Measurements from ENCODE around the gene EXD3.
"Not testable (repeated sequence)": the region's sequence is repeated elsewhere in the genome, so short reads cannot be mapped to it uniquely, and the experiment has no call there.

EXD3 gene

DNA sequence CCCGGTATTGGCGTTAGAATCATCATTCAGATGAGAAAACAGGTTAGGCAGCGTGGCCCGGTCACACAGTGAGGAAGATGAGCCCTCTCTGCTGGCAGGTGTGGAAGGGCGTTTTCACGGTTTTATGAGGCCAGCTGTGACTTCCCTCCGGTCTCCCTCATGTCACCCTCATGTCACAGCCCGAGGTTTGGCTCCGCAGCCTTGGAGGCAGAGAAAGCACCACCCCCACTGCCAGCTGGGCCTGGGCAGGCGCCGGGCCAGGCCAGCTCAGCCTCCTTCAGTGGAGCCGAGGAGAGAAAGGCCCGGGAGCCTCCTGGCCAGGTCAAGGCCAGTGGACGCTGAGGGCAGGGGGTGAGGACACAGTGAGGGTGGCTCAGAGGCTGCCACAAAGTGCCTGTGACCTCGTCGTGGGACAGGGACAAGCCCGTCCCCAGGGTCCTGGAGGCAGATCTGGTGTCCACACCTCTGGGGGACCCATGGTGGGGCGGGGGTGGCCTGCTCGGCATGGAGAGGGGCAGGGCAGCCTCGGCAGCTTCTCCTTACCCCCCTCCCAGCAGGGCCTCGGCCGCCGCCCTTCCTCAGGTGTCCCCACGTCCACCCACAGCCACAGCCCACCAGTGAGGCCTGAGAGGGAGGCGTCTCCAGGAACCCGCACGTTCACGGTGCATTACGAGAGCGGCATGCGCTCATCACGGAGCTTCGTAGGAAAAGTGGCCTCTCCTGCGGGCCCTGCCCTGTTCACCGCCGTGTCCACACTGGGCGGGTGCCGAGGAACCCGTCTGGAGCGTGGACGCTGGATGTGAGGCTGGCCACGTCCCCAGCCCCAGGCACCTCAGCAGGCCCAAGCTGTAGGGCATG, 32.2 kb downstream of the EXD3 start:
- DNase-seq: no peak

DNA sequence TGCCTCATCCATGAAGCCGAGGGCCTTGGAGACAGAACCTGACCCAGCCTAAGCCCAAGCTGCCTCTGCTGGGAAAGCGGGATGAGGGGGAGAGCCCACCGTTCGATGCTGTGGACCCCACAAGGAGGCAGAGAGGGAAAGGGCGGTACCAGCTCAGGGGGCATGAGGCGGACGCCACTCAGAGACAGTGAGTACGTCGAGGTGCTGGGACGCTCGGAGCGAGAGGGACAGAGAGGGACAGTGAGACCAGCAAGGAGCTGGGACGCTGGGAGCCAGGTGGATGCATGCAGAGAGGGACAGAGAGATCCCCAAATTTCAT, 33.6 kb downstream of the EXD3 start:
- no peak for DNase-seq

DNA sequence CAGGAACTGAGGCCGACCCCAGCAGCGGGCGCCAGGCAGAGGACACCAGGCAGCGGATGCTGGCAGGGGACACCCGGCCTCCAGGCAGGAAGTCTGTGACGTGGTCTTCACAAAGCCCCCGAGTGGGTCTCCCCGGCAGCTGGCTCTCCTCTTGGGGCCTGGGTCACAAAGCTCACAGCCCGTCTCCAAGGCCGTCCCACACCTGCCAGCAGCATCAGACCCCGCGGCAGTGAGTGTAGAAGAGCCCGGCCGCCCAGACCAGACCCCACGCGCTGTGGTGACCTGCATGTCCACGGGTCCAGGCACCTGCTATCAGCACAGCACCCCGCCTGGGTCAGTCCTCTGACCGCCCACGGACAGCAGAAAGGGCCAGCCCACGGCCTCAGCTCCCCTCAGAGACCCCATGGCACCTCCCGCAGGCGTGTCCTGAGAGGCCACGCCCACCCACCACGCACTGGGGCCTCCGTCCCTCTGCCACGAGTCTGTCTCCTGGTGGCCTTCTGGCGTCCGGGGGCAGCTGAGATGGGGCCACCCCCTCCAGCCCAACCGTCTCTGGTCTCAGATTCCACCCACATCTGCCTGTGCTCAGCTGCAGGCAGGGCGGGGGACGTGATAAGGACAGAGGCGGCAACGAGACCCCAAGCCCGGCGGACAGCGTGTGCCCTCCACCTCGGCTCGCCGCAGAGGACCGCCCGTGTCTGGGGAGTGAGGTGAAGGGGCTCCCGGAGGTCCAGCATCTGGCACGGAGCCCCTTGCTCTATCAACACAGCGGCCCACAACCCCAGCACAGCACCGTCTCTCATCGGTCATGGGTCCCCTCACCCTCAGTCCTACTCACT, 34.2 kb downstream of the EXD3 start:
- DNase-seq: no peak

DNA sequence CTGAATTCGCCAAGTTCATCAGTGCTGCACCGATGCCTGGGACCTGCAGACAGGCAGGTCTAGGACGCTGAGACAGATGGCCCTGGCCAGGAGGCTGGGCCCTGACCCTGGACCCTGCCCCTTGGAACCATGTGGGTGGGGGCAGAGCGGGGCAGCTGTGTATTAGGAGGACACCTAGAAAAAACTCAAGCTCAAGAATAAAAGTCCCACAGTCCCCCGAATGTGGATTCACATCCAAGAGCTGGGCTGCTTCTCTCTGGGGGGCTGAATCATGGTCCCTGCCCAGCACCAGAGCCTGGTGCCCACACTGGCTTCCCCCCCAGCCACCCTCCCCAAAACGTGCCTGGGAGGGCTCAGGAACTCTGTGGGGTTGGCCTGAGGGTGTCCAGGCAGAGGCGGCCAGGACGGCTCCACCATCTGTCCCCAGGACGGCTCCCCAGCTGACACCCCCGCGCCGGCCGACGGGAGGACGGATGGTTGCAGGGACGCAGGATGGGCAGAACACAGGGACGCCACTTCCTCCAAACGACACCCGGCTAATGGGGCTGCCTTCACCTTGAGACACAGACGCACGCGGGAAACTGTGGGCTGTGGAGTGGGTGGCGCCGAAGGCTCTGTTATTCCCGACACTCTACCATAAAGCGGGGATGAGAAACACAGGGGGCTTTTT, 34.9 kb downstream of the EXD3 start:
- DNase-seq: no peak

DNA sequence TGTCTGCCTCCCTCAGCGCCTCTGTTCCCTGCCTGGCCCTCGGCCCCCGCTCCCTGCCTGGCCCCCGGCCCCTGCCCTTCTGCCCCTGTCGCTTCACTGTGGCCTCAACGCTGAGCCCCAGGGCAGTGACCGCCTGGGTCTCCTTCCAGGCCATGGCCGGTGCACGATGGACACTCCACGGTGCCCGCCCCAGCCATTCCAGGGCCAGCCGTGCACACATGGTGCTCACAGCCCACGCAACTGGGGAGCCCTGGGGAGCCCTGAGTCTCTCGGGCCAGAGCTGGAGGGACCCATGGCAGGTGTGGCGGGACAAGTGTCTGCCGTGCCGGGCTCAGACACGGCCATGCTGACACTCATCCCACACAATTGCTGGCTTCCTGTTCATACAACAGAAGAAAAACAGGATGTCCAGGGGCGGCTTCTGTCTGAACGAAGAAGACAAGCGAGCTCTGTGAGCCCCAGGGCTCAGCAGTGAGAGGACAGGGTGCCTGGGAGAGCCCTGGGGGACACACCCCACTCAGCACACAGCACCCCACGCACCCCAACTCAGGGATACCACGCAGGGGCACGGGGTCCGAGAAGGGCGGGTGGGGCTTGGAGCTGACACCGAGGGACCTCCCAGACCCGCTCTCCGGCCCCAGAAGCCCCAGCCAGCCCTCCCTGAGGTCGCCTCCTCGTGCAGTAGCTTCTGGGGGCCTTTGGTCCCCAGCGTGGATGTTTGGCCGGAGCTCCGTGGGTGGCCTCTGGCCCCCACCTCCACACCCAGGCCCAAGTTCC, 35.7 kb downstream of the EXD3 start:
- DNase-seq: no peak

DNA sequence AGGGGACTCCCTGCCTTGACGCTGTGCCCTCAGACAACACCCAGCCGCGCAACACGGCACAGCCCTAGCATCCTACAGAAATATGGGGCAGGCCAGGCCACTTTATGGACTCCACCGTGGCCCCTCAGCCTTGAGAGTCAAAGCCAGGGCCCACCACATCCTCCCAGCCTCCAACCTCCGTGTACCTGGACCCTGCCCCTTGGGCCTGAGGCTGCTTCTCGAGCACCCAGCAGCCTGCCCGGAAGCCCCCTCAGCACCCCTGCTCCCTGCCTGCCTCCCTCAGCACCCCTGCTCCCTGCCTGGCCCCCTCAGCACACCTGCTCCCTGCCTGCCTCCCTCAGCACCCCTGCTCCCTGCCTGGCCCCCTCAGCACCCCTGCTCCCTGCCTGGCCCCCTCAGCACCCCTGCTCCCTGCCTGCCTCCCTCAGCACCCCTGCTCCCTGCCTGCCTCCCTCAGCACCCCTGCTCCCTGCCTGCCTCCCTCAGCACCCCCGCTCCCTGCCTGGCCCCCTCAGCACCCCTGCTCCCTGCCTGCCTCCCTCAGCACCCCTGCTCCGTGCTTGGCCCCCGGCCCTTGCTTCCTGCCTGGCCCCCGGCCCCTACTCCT, 36.4 kb downstream of the EXD3 start:
- not testable (repeated sequence) for DNase-seq

DNA sequence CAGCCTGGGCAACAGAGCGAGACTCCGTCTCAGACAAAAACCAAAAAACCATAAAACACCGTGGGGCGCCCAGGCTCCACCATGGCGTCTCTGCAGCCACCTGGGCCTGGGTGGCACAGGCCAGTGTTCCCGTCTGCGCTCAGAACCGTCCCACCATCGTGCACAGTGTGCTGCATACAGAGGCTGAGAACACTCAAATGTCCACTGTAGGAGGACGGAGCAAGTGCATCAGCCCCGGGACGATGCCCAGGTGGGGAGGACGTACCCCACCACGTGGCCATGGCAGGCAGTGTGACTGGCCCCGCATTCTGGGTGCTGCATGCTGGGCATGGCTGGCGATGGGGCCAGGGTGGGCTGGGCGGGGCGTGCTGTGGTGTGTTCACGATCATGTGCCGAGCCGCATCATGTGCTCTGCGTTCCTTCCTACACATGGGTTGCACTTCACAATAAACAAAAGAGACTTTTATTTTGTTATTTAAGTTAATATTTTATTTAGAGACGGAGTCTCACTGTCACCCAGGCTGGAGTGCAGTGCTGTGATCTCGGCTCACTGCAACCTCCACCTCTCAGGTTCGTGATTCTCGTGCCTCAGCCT, 37.8 kb downstream of the EXD3 start:
- DNase-seq: no peak

DNA sequence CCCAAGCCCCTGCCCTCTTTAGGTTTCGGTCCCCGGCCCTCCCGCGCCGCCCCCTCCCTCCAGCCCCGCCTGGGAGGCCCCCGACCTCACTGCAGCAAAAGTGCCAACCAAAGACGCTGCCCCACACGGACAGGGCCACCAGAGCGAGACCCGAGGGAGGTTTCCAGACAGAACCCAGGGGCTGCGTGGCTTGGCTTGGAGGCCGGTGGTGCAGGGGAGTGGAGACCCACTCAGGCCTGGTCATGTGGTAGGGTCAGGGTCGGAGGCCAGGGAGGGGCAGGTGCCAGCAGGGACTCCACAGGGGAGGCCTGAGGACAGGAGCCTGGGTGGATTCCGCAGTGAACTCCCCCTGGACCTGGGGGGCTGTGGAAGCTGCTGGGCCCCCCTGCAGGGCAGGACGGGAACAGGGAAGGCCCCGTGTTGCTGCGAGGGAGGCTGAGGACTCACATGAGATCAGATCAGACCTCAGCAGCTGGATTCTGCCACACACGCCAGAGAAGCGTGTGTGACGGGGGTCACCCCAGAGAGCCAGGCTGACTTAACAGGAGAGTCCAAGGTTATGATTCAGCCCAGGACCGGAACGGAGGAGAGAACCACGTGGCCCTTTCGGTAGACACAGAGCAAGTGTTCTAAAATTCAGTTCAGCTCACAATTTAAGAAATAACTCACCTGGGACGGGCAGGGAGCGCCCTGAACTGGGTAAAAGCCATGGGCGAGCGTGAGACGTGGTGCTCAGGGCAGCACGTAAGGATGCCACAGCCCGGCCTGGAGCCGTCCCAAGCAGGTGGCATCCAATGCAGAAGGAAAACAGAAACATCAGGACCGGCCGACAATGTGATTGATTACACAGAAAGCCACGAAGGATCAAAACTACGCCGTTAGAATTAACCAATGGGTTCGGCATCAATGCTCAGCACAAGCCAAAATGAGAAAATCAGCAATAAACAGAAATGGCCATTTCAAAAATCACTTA, 38.9 kb downstream of the EXD3 start:
- DNase-seq: no peak

DNA sequence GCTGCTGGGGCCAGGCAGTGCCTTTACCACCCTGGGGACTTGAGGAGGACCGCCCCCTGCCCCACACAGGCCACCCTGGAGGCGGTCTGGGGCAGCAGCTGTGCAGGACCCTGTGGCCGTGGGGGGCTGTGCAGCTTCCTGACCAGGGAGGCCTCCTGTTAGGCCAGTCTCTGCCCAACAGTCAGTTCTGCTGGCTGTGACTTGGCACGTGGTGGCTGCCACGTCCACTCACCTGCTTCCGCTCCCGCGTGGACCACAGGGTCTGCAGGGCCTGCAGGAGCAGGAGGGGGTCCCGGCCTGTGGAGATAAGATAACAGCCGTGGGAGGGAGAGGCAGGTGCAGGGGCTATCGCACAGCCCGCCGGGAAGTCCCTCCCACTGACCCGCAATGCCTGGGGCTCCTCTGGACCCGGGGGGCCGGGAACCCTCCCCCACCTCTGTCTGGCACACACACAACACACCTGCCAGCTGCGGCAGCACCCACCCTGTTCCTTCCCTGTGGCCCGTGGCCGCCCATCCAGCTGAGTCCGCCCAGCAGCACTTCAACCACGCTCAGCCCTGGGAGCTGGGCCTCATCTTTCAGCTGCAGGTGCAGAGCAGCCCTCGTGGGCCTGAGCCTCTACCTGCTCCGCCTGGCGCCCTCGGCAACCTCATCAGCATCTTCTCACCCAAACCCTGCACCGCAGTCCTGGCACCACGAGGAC, 39.7 kb downstream of the EXD3 start:
- DNase-seq: no peak

DNA sequence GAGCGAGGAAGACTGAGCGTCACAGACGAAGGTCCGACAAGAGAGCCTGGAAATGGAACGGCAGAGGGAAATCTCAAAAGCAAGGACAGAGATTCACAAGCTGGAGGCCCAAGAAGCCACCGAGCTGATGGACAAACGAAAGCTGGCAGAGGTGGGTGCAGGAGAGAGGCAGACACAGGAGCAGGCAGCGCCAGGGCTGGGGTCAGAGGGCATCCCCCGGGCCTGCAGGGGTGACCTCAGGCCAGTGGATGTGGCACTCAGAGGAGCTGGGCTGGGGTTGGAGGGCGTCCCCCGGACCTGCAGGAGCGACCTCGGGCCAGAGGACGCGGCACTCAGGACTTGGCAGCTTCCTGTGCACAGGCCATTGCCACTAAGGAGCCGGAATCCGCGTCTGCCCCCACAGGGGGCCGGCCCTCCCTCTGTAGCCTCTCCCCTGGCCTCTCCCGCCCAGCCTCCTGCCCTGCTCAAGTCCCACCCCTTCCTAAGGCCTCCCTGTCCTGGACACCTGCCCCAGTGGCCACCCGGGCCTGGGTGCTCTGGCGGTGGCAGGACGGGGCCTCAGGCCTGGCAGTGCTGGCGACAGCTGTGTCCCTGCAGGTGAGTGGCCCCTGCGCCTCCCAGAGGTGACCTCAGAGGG, 40.4 kb downstream of the EXD3 start:
- no peak for DNase-seq

DNA sequence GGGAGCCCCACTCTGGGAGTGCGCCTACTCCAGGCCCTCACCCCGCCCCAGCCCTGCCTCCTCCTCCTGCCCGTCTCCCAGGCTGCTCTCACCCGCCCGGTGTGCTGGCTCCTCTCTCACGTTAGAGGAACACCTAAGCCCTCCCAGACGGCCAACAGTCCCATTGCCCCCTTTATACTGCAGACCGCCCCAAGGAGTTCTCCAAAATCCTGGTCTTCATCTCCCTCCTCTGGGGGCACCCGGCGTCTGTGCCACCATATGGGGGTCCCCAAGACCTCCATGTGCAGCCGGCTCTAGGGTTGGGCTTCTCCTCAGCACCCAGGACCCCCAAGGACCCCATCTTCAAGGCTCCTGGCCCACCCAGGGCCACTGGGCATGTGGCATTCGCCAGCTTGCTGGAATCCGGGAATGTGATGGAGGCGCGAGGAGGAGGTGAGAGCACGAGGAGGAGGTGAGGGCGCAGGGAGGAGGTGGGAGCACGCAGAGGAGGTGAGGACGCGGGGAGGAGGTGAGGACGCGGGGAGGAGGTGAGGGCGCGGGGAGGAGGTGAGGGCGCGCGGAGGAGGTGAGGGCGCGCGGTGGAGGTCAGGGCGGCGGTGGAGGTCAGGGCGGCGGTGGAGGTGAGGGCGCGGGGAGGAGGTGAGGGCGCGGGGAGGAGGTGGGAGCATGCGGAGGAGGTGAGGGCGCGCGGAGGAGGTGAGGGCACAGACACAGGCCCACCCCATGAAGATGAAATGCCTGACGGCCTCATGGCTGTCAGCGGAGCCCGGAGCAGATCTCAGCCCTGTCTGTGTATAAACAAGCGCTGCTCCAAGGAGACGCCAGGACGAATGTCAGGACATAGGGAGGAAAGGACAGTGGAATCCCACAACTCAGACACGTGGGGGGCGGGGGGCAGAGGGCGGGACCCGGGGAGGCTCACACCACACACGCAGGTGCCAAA, 41.2 kb downstream of the EXD3 start:
- no peak for DNase-seq

DNA sequence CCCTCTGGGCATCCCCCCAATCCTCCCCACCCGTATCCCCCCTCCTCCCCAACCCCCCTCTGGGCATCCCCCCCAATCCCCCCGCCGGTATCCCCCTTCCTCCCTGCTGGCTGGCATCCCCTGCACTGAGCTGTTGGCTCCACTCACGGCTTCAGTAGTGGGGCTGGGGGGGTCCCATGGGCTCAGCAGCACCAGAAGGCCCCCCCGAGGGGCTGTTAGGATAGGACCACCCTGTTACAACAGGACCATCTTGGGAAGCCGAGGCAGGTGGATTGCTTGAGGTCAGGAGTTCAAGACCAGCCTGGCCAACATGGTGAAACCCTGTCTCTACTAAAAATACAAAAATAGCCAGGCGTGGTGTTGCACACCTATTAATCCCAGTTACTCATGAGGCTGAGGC, 42.4 kb downstream of the EXD3 start:
- DNase-seq: no peak

DNA sequence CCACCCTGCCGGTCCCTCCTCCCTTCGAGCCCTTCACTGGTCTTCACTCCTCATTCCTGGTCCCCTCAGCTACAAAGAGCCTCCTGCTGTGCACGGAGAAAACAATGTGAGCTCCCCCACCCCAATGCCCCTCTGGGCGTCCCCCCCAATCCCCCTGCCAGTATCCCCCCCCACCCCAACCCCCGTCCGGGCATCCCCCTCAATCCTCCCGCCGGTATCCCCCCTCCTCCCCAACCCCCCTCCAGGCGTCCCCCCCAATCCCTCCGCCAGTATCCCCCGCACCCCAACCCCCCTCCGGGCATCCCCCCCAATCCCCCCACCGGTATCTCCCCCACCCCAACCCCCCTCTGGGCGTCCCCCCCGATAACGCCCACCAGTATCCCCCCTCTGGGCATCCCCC, 42.8 kb downstream of the EXD3 start:
- no peak for DNase-seq

DNA sequence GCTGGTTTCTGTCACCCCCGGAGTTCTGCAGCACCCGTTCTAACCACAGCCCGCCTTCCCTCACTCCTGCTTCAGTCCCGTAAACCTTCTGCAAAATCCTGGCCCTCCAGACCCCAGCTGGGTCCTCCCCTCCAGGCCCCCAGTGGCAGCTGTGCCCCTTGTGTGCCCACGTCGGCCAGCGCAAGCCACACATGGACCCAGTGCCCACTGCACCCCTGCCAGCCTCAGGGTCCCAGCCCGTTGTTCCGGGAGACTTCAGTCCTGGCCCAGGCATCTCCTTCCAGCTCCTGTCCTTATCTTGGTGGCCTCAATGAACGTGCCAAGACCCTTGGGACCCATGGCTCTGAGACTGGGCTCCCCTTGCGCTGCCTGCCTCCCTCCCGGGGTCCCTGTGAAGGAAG, 43.2 kb downstream of the EXD3 start:
- no peak for DNase-seq

DNA sequence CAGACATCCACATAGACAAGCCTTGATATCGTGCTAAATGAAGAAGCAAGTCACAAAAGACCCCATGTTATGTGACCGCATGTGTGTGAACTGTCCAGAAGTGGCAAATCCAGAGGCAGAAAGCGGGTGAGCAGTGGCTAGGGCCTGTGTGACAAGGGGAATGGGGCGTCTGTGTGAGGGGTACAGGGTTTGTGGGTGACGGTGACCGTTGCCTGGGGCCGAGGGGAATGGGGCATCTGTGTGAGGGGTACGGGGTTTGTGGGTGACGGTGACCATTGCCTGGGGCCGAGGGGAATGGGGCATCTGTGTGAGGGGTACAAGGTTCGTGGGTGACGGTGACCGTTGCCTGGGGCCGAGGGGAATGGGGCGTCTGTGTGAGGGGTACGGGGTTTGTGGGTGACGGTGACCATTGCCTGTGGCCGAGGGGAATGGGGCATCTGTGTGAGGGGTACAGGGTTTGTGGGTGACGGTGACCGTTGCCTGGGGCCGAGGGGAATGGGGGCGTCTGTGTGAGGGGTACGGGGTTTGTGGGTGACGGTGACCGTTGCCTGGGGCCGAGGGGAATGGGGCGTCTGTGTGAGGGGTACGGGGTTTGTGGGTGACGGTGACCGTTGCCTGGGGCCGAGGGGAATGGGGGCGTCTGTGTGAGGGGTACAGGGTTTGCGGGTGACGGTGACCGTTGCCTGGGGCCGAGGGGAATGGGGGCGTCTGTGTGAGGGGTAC, 44.1 kb downstream of the EXD3 start:
- DNase-seq: not testable (repeated sequence)

DNA sequence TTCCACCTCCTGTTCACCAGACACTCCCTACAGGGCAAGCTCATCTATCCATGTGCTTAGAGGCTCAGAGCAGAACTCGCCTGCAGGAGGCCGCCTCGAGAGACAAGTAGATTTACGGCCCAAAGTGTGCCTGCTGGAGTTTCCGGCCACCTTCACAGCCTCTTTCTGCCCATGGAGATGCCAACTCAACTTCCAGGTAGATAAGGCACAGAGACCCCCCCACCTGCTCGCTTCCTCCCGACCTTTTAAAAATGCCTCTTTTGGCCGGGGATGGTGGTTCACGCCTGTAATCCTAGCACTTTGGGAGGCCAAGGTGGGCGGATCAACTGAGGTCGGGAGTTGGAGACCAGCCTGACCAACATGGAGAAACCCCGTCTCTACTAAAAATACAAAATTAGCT, 46.6 kb downstream of the EXD3 start:
- no peak for DNase-seq

DNA sequence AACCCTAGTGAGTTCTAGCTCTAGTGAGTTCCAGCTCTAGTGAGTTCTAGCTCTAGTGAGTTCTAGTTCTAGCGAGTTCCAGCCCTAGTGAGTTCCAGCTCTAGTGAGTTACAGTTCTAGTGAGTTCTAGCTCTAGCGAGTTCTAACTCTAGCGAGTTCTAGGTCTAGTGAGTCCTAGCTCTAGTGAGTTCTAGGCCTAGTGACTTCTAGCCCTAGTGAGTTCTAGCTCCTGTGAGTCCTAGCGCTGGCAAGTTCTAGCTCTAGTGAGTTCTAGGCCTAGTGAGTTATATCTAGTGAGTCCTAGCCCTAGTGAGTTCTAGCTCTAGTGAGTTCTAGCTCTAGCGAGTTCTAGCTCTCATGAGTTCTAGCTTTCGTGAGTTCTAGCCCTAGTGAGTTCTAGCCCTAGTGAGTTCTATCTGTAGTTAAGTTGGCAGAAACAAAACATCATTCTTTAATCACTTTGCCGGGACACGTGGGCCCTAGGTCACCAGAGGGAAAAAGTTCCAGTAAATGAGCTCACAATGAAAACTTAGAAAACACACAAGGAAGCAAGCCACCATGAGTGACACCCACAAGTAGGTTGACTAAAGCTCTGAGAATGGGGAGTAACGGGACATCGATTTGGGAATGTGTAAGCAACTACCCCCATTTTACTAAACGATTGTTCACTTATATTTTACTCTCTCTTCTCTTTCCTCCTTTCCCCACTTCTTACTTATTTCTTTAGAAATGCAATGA, 47.5 kb downstream of the EXD3 start:
- no peak for DNase-seq
